Prostate gland (tissue), 2 donors: ENCODE results near the gene KCNQ1.

Source experiments
- POLR2A ChIP-seq: fragments of 450-650 bp; IDR thresholded peaks from one replicate; pipeline ENCODE4 v1.6.1; 2016; ENCODE audit warnings: antibody characterized with exemption, mild to moderate bottlenecking
- POLR2AphosphoS5 ChIP-seq: sonication (generic); formaldehyde crosslinking; IDR thresholded peaks from one replicate; pipeline ENCODE4 v1.6.1; 2017; ENCODE audit warnings: antibody characterized with exemption
- TF ChIP-seq, protein P1 (sequence below), 4 experiments: fragments of 200-600 bp in 2 of 4; fragments of 450-650 bp in 2 of 4; sonication (generic) in 2 of 4; IDR thresholded peaks; 1 replicate in 3 of 4; 2 replicates in 1 of 4; pipeline ENCODE4 v1.5.1; 2016 to 2019; ENCODE audit warnings: antibody characterized with exemption in 4 of 4, mild to moderate bottlenecking in 2 of 4, moderate library complexity in 2 of 4

DNA sequence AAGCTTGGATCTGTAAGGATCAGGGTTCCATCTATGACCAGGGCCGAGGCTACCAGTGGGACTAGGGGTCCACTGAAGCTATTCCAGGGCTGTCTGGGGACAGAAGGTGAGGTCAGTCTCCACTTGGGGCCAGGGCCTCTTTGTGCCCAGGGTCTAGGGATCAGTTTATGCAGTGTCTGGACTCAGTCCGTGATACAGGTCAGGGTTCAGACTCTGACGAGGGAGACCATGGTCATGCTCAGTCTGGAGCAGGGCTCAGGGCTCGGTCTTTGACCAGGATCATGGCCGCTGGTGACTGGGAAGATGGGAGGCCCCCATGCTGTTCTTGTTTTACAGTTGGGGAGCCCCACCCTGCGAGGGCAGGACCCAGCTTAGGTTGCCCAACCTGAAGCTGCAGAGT is 32.5 kb upstream of the KCNQ1 start:
- no peak for TF ChIP-seq POLR2AphosphoS5
- TF ChIP-seq, protein P1, sequence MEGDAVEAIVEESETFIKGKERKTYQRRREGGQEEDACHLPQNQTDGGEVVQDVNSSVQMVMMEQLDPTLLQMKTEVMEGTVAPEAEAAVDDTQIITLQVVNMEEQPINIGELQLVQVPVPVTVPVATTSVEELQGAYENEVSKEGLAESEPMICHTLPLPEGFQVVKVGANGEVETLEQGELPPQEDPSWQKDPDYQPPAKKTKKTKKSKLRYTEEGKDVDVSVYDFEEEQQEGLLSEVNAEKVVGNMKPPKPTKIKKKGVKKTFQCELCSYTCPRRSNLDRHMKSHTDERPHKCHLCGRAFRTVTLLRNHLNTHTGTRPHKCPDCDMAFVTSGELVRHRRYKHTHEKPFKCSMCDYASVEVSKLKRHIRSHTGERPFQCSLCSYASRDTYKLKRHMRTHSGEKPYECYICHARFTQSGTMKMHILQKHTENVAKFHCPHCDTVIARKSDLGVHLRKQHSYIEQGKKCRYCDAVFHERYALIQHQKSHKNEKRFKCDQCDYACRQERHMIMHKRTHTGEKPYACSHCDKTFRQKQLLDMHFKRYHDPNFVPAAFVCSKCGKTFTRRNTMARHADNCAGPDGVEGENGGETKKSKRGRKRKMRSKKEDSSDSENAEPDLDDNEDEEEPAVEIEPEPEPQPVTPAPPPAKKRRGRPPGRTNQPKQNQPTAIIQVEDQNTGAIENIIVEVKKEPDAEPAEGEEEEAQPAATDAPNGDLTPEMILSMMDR (IDR thresholded peaks at IDR 0.05), result no peak
- no peak for TF ChIP-seq POLR2A
